GM19328 (cell line): ENCODE data around the gene FUT7.

ENCODE experiments used
- ATAC-seq: cut with Tn5 transposase; IDR thresholded peaks from one replicate; pipeline ENCODE4 v1.9.1; 2021; ENCODE audit warnings: mild to moderate bottlenecking, moderate library complexity; ENCODE audit not compliant: unreplicated experiment

The FUT7 gene

DNA sequence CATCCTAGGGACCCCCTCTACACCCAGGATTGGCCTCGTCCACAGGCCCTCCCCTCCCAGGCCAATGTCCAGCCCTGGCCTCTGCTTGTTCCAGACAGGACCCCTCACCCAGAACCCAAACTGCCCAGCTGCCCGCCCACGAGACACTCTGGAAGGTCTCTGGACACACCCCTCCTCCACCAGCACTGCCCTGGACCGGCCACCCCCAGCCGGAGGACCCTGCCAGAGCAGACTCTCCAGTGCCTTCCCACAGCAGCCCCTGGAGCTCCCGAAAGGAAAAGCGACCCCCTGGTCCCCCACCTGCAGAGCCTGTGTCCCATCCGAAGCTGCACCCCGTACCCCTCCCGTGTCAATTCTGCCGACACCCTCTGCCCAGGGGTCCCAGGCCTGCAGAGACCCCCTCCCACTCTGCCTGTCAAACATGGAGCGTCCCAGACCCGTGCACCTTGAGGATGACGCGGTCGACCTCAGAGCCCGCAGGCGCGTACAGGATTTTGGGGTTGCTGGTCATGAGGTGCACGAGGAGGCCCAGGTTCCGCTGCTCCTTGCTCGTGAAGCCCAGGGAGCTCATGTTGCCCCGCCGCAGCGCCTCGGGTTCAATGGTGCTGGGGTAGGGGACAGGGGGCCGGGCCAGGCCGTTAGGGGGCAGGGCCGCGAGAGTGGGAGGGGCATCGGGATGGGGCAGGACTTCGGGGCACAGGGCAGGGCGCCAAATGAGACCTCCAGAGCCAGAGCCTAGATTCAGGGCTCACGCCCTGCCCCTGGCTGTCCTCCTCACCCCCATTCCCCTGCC, 11.8 kb downstream of the FUT7 start:
- no peak for ATAC-seq

DNA sequence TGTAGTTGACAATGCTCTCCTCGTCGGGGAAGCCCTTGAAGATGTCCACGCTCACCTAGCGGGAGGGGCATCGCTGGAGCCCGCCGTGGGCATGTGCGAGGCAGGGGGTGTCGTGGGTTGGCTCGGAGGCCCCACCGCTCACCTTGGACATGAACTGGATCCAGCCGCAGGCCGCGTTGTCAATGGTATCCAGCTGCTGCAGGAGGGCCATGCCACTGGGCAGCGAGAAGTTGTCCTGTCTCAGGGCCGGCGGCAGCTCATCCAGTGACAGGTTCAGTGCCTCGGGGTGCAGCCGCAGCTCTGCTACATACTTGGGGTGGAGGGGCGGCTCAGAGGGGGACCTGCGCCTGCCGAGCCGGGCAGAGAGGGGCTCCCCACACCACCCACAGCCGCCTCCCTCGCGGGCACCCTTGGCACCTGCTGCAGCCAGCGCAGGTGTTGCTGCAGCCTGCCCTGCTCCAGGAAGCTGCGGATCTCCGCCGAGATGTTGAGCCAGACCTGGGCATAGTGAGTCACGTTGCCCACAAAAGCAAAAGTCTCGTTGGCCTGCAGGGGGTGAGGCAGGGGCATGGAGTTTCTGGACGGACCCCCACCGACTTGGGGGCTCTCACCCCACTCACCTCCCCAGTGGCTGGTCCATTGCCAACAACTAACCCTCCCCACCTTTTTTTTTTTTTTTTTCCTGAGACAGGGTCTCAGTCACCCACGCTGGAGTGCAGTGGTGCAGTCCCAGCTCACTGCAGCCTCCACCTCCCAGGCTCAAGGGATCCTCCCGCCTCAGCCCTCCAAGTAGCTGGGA, 12.9 kb downstream of the FUT7 start:
- no peak for ATAC-seq

DNA sequence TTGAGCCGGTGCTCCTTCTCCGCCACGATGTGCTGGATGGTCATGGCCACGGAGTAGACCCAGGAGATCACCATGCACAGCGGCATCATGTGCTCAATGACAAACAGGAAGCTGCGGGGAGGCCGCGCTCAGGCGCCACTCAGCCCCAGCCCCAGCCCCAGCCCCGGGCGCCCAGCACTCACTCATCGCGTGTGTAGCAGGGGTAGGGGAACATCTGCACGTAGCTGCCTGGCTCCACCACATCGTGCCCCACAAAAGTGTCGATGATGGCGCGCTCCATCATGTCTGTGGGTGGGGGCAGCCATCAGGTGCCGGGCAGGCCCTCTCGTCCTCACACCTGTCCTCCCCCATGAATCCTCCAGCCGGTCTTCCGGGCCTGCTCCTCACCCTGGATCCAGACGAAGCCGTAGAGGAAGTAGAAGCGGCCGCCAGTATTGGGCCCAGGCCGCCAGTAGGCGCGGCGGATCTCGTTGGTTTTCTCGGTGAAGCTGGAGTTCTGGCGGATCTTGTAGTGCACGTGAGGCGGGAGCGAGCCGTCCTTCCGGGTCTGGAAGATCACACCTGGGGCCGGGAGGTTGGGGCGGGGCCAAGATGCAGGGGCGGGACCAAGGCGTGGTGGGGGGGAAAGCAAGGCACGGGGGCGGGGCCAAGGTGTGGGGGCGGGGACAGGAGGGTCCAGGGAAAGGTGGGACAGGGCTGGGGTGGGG, 13.9 kb downstream of the FUT7 start:
- no peak for ATAC-seq

DNA sequence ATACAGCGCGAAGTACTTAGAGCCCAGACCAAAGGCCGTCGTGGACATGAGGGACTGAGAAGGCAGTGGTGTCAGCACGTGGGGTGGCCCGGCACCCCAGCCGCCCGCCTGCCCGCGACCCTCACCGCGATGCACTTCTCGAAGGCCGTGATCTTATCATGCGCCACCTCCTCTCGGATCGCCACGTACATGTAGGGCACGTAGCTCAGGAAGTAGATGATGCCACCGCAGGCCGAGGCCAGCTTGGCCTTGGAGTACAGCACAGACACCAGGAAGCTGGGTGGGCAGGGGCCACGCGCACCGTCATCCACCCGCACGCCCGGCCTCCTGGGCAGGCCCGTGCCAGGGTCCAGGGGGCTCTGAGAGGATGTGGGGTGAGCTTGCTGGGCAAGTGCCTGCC, 14.8 kb downstream of the FUT7 start:
- ATAC-seq: no peak

DNA sequence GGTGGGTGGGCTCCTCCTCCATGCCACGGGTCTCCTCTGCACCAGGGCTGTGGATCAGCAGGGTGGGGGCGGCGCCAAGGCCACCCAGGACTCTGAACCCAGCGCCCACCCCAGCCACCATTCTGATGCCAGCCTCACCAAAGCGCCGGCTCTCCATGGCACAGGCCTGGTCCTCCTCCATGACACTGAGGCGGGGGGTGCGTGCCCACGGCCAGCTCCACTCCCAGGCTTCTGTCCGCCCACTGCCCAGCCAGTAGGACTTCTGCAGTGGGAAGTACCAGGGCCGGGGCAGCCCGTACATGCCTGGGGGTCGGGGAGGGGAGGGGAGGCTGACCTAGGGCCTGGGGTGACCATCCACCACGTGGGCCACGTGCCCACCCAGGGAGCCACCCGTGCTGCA, 15.5 kb downstream of the FUT7 start:
- ATAC-seq: no peak

DNA sequence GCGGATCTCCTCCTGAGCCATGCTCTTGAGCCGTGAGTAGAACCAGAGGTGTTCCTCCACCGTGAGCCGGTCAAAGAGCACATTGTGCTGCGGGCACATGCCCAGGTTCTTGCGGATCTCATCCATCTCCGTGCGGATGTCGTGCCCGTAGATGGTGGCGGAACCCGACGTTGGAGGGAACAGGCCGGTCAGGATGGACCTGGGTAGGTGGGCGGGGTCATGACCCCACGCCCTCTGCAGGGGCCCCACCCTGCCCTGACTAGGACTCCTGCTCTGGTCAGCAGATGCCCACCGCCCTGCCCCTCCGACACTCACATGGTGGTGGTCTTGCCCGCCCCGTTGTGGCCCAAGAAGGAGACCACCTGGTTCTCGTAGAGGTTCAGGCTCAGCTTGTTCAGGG, 15.9 kb downstream of the FUT7 start:
- no peak for ATAC-seq

DNA sequence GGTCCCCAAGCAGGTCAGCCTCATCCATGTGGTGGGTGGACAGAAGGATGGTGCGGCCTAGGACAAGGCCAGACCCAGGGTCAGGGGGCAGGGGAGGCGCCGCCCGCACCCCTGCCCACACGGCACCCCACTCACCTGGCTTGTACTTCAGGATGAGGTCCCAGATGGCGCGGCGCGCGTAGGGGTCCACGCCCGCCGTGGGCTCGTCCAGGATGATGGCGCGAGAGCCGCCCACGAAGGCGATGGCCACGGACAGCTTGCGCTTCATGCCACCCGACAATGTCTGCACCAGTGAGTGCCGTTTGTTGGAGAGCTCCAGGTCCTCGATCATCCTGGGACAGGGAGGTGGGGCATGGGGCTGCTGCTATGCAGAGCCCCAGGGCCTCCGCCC, 16.4 kb downstream of the FUT7 start:
- no peak for ATAC-seq

DNA sequence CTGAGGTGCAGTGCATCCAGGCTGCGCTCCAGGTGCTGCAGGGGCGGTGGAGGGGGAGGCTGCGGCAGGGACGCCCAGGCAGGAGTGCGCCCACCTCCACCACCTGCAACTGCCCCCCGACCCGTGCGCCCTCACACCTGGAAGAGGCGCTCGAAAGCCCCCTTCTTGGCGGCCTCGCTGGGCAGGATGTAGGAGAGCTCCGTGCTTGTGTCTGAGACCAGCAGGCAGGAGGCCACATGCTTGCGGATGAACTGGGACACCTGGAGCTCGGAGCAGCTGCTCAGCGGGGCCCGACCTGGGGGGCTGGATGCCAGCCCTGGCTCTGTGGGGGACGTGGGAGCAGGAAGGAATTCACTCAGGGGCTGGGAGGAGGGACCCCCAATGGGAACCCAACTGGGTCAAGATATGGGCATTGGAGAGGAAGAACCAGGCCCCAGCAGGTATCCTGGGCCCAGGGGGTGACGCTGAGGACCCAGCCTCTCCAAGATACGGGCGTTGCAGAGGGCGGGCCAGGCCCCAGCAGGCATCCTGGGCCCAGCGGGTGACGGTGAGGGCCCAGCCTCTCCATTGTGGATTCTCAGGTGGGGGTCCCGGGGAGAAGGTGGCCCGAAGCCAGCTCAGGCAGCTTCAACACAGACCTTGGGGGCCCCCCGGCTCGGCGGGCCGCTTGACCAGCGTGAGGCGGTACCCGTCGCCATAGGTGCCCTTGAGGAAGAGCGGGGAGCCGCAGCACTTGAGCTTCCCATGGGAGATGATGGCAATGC, 16.9 kb downstream of the FUT7 start:
- ATAC-seq: no peak

DNA sequence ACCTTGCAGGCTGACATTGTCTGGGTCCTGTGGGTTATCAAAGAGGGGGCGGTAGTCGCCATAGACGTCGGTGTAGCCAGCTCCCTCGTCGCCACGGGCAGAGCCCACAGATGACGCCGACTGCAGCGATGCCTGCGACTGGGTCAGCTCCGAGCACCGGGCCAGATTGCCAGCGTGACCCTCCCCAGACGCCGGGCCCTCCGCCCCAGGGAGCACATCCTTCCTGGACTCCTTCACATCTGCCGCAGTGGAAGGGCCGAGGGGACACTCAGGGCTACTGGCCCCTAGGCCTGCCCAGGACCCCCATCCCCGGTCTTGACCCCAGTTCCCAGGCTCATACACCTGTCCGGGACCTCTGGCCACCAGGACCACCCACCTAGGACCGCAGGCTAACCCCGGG, 17.7 kb downstream of the FUT7 start:
- no peak for ATAC-seq

DNA sequence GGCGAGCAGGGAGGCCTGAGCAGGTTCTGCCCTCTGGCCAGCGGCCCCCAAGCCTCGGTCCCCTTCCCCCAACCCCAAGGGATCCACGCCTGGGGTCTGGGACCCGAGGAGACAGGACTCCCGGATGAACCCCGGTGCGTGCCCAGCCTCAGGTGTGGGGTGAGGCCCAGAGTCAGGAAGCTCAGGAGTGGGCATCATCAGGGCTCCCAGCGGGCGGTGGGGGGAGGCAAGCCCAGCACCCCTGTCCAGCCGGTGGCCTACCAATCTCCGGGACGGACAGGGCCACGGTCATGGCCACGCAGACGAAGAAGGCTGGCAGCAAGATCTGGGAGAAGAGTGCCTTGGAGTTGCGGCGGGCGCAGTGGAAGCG, 18.3 kb downstream of the FUT7 start:
- no peak for ATAC-seq

DNA sequence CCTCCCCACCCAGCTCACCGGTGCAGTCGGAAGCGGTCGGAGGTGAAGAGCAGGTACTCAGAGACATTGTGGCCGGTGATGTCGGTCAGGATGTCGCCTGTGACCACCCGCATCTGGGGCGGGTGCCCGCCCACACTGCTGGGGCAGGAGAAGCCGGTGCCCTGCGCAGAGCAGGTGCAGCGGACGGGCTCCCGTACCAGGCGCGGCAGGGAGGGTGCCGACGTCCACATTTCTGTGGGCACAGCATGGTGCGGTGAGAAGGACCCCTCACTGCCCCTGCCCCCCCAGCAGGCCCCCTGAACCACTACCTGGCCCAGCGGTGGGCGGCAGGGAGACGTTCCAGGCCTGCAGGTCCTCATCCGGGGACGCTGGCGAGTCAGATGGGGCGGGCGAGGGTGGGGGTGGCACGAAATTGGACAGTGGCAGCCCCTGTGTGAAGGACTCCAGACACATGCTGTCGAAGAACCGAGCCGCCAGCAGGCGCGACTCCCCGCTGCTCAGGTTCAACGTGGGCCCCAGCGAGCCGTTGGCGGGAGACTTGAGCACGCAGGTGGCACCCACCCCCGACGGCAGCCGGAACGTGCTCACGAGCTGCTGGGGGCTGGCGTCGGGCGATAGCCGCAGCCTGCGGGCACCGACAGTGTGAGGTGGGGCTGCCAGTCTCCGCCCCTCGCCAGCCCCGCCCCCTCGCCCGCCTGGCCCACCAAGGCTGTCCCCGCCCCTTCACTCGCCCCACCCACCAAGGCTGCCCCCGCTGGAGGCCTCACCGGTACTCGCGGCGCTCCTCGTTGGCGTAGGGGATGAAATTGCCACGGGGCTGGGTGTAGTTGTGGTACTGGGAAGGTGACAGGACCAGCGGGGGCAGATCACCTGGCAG, 19.0 kb downstream of the FUT7 start:
- no peak for ATAC-seq

DNA sequence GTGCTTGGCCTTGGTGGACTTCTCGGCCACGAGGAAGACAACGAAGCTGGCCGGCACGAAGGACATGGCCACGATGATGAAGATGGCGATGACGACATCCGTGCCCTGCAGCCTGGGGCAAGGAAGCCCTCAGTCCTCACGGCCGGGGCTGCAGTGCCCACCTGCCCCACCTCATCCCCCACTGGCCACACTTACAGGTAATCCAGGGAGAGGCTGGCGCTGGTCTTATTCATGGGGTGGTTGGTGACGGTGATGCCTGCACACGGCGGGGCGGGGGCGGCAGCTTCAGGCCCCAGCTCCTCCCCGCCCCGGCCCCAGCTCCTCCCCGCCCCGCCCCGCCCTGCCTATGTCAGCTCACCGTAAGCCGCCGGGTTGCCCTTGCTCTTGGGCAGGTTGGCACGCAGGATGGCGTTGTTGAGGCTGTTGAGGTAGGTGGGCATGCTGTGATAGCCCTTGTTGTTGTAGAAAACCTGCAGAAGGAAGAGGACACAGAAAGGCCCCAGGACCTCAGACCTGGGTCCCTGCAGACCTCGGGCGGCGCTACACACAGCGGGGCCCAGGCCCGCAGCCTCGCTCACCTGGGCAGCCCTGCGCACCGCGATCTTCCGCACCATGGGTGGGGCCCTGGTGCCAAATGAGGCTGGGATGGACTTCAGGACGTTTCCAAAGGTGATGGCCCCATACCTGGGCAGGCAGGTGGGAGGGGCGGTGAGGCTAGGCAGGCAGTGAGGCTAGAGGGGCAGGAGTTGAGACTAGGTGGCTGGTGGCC, 19.8 kb downstream of the FUT7 start:
- no peak for ATAC-seq

DNA sequence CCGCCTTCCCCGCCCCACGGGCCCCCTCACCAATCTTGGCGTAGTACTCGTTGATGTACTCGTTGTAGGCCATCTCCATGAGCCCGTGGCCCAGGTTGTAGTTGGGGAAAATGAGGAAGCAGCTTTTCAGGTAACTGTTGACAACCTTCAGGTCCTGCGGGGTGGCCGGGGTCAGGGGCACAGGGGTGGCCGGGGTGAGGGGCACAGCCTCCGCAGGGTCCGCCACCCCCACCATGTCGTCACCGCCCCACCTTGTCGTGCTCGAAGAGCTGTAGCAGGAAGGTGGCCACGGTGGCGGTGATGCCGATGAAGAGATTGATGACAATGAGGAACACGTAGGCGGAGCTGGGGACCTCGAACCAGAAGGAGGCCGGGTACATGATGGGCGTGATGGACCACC, 20.7 kb downstream of the FUT7 start:
- ATAC-seq: no peak

DNA sequence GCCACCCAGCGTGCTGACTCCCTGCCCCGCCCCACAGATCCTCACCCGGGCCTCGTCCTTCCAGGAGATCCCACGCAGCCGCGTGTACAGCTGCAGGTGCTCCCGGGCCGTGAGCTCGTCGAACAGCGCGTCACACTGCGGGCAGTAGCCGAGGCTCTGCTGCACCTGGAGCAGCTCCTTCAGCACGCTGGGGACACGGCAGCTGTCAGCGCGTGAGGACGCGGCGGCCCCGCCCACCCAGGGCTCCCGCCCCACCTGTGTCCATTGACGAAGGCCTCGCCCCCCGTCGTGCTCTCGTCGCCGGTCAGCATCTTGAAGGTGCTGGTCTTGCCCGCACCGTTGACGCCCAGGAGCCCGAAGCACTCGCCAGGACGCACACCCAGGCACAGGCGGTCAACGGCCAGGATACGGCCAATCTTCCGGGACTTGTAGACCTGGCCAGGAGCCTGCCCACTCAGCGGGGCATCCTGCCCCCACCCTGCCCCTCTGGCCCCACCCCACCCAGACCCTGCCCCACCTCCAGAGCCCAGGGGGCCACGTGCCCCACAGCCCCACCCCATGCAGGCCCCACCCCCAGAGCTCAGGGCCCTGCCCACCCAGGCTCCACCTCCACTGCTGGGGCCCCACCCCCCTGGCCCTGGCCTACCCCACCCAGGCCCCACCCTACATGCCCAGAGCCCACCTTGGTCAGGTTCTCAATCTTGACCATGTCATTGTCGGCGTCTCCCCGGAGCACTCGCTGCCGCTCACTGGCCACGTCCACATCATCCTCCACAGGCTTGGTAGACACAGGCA, 21.8 kb downstream of the FUT7 start:
- no peak for ATAC-seq

DNA sequence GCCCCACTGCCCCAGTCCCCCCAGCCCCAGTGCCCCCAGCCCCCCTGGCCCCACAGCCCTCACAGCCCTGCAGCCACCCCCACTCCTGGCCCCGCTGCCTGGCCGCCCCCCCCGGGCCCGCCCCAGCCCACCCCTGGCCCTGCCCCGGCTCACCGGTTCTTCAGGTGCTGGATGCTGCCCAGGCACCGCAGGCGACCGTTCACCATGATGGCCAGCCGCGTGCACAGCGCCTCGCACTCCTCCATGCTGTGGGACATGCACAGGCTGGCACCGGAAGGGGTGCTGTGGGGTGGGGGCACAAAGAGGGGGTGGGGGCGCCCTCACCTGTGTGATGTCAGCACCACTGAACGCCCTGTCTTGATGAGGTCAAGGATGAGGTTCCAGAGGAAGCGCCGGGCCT, 22.7 kb downstream of the FUT7 start:
- no peak for ATAC-seq

DNA sequence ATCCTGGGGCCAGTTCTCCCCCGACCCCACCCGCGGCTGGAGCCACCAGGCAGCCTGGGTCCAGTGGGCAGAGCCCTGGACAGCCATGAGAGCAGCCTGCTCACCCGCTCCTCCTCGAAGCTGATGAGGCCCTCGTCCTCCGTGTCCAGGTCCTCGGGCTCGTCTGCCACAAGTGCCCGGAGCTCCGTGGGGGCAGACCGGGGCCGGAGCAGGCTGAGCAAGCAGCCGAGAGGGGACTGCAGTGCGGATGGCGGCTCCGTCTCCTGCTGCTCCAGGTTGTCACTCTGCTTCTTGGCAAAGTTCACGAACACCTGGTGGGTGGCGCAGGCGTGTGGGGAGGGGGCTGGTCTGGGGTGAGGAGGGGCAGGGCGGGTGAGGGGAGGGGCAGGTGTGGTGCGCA, 23.6 kb downstream of the FUT7 start:
- no peak for ATAC-seq

DNA sequence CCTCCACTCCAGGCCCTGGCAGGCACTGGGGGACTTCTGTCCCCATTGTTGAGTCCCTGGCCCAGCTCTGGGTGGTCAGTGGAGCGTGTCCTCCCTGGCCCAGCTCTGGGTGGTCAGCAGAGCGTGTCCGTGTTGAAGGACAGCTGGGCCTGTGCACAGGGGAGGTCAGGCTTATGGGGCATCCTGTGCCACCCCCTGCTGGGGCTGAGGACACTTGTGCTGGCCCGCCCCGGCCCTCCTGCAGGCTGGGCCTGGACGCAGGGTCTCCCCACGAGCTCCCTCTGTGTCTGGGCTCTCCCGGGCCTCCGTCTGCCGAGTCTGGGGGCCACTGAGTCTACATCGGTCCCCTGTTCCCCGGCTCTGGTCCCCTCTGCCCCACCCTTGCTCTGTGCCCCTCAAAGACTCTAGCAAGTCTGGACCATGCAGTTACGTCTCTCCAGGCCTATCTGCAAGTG, 24.0 kb downstream of the FUT7 start:
- ATAC-seq: no peak

DNA sequence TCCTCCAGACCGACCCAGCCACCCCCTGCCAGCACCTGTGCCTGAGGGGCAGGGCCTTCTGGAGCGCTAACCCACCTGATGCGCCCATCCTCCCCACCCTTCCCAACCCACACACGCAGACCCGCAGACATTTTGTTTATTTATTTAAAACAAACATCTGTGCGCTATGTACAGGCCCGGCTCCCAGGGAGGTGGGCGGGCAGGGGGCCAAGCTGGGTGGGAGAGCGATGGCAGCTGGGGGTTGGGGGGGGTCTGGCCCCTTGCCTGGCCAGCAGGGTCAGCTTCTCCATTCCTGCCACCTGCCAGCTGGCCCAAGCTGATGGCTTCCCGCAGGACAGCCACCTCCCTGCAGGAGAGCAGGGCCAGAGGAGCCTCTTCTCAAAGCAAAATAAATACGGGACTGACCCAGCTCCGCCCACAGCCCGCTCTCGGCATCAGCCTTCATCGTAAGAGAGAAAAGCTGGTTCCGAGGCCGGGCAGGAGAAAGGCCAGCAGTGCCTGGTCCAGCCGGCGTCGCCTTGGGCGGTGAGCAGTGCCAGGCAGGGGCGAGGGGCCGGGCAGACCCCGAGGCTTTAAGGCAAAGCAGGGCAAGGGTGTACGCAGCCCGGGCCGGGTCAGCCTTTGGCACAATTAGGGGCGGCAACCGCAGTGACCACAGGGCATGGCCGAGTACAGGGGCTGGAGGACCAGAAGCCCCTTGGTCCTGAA, 24.6 kb downstream of the FUT7 start:
- no peak for ATAC-seq
